Activated CD4-positive, alpha-beta T cell treated with anti-CD3 and anti-CD28 coated beads, Interleukin-2, amount 50 U/mL, for 4 hours (primary cell): ENCODE measurements around the gene OR2A5.
"Not testable (repeated sequence)": the region's sequence is repeated elsewhere in the genome, so short reads cannot be mapped to it uniquely, and the experiment has no call there.

ENCODE experiments used
- DNase-seq, 2 experiments: peaks; one replicate each; pipeline ENCODE4 v3.0.0-alpha.2; 2020

OR2A5 gene

GRCh38 chr7:144048648-144049047, at the start of gene OR2A5:
OR2A5 (plus strand) TSS chr7:144048948; CDS start chr7:144050402, 1,454 bp downstream.
- no peak for DNase-seq

GRCh38 chr7:144000020-144000419, 48.7 kb upstream of the OR2A5 start, which contains the start of gene OR6B1:
OR6B1 (plus strand) TSS chr7:144000320; CDS start chr7:144003997, 3,677 bp downstream.
- DNase-seq: no peak

GRCh38 chr7:144001543-144001942, 47.2 kb upstream of the OR2A5 start:
- DNase-seq: no peak

- DNase-seq: no peak
These were observed 44.0 kb upstream of the OR2A5 start for GRCh38 chr7:144004703-144005102.

- DNase-seq: no peak
These were observed 42.6 kb upstream of the OR2A5 start for GRCh38 chr7:144006029-144006691.

GRCh38 chr7:144006692-144007042, 42.1 kb upstream of the OR2A5 start:
- DNase-seq: no peak

GRCh38 chr7:144009361-144009760, 39.4 kb upstream of the OR2A5 start:
- DNase-seq: no peak

GRCh38 chr7:144010061-144010460, 38.7 kb upstream of the OR2A5 start:
- not testable (repeated sequence) for DNase-seq

- DNase-seq: not testable (repeated sequence)
These were observed 37.9 kb upstream of the OR2A5 start for GRCh38 chr7:144010821-144011220.

GRCh38 chr7:144011458-144012230, 37.1 kb upstream of the OR2A5 start:
- no peak for DNase-seq

GRCh38 chr7:144018065-144018464, 30.7 kb upstream of the OR2A5 start:
- DNase-seq: no peak

GRCh38 chr7:144019457-144019856, 29.3 kb upstream of the OR2A5 start:
- no peak for DNase-seq

GRCh38 chr7:144020340-144020739, 28.4 kb upstream of the OR2A5 start:
- no peak for DNase-seq

- DNase-seq: no peak
These were observed 26.6 kb upstream of the OR2A5 start for GRCh38 chr7:144022169-144022568.

GRCh38 chr7:144023171-144023827, 25.4 kb upstream of the OR2A5 start:
- no peak for DNase-seq

- DNase-seq: no peak
These were observed 24.5 kb upstream of the OR2A5 start for GRCh38 chr7:144024213-144024612.

- no peak for DNase-seq
These were observed 22.4 kb upstream of the OR2A5 start for GRCh38 chr7:144026203-144026883.

GRCh38 chr7:144027070-144027469, 21.7 kb upstream of the OR2A5 start:
- DNase-seq: no peak

- no peak for DNase-seq
These were observed 20.8 kb upstream of the OR2A5 start for GRCh38 chr7:144027974-144028373.

- DNase-seq: no peak
These were observed 20.2 kb upstream of the OR2A5 start for GRCh38 chr7:144028547-144028946.

GRCh38 chr7:144032516-144032915, 16.2 kb upstream of the OR2A5 start:
- DNase-seq: no peak

- no peak for DNase-seq
These were observed 15.6 kb upstream of the OR2A5 start for GRCh38 chr7:144032985-144033709.

- no peak for DNase-seq
These were observed 13.4 kb upstream of the OR2A5 start for GRCh38 chr7:144035385-144035784.
